Measurements from ENCODE around the gene PPP3CA.

DNA sequence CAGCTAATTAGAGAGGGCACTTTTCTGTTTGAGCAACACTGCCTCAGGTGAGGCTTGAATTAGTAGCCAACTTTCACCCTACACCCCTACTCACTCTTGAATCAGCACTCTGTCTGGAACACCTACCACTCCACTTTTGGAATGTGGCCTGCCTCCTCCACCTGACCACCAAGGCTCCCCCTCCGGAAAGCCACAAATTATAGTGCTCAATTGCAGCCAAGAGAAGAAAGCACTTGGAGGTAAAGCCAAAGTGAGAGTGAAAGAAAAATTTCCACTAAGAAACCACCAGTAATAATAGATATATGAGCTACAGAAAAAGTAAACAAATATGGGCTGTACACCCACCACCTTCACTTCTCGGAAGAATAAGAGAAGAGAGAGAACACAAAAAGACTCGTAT is 41.1 kb downstream of the PPP3CA start:
- no peak for TF ChIP-seq POLR2A (IDR thresholded peaks at IDR 0.05)
- TF ChIP-seq, protein P1, sequence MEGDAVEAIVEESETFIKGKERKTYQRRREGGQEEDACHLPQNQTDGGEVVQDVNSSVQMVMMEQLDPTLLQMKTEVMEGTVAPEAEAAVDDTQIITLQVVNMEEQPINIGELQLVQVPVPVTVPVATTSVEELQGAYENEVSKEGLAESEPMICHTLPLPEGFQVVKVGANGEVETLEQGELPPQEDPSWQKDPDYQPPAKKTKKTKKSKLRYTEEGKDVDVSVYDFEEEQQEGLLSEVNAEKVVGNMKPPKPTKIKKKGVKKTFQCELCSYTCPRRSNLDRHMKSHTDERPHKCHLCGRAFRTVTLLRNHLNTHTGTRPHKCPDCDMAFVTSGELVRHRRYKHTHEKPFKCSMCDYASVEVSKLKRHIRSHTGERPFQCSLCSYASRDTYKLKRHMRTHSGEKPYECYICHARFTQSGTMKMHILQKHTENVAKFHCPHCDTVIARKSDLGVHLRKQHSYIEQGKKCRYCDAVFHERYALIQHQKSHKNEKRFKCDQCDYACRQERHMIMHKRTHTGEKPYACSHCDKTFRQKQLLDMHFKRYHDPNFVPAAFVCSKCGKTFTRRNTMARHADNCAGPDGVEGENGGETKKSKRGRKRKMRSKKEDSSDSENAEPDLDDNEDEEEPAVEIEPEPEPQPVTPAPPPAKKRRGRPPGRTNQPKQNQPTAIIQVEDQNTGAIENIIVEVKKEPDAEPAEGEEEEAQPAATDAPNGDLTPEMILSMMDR (IDR thresholded peaks at IDR 0.05) = no peak

Data from right lobe of liver (tissue), 4 donors.